GM18907 (cell line): ENCODE results near the gene NHS.

Experiments
- ATAC-seq: cut with Tn5 transposase; IDR thresholded peaks from one replicate; pipeline ENCODE4 v1.9.1; 2021; ENCODE audit warnings: mild to moderate bottlenecking, moderate library complexity; ENCODE audit not compliant: unreplicated experiment

NHS gene

GRCh38 chrX:17707731-17708130 lies 332.7 kb downstream of the NHS start:
- ATAC-seq, result no peak

GRCh38 chrX:17710871-17711301 lies 335.9 kb downstream of the NHS start:
- no peak for ATAC-seq

- no peak for ATAC-seq
These were observed 338.3 kb downstream of the NHS start for GRCh38 chrX:17713288-17713687.

DNA sequence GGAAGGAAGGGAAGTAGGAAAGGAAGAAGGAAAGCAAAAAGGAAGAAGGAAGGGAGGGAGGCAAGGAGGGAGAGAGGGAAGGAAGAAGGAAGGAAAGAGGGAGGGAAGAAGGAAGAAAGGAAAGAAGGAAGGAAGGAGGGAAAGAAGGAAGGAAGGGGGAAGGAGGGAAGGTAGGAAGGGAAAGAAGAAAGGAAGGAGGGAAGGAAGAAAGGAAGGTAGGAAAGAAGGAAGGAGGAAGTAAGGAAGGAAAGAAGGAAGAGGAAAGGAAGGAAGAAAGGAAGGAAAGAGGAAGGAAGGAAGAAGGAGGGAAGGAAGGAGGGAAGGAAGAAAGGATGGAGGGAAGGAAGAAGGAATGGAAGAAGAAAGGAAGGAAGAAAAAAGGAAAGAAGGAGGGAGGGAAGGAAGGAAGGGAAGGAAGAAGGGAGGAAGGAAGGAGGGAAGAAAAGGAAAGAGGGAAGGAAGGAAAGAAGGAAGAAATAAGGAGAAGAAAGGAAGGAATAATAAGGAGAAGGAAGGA lies 343.7 kb downstream of the NHS start:
- ATAC-seq, result no peak

DNA sequence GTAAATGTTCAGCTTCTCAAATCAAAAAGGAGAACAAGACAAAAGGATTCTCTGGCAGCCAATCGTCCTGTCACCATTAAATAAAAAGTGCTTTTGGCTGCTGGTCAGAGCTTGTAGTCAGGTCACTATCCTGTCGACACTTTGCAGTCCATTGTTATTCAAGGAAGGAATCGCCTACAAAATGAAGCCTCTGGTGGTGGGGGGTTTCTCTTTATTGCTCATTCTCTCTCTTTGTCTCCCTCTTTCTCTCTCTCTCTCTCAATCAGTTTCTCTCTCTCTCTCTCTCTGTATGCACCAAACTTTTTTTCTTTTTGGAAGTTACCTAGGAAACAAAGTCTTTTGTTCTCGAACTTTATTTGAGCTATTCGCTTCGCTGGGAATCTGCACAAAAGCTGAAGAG lies 344.7 kb downstream of the NHS start:
- no peak for ATAC-seq

- ATAC-seq, result no peak
These were observed 346.7 kb downstream of the NHS start for GRCh38 chrX:17721715-17722114.

GRCh38 chrX:17725181-17725580 lies 350.2 kb downstream of the NHS start:
- no peak for ATAC-seq

DNA sequence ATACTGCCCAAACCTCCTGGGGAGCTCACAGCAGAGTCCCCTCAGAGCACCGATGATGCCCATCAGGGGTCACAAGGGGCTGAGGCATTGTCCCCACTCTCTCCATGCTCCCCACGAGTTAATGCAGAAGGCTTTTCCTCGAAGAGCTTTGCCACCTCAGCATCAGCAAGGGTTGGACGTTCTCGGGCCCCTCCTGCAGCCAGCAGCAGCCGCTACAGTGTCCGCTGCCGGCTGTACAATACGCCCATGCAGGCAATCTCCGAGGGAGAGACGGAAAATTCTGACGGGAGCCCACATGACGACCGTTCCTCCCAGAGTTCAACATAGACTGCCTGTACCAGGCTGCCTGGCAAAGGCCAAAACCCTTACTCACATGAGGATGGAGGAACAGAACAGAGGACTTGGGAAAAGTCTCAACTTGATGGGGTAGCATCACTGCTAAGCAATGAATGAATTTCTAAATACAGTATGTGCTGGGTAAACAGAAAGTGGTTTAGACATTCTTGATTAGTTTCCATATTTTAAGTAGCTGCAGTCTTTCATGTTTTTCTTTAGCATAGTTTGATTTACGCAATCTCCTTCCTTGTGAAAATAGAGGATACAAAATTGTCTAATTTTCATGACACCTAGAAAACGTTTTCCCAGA lies 357.3 kb downstream of the NHS start:
- no peak for ATAC-seq

- no peak for ATAC-seq
These were observed 360.4 kb downstream of the NHS start for GRCh38 chrX:17735406-17735805.

GRCh38 chrX:17736478-17736855 lies 361.5 kb downstream of the NHS start:
- ATAC-seq, result peak; percentile 1

- ATAC-seq, result peak; percentile 73
These were observed 362.1 kb downstream of the NHS start, which contains the start of gene SCML1 for GRCh38 chrX:17736856-17737709. Gene SCML1, plus strand, starts transcription at chrX:17737493. Its CDS starts 6,694 bp downstream, at chrX:17744187.

DNA sequence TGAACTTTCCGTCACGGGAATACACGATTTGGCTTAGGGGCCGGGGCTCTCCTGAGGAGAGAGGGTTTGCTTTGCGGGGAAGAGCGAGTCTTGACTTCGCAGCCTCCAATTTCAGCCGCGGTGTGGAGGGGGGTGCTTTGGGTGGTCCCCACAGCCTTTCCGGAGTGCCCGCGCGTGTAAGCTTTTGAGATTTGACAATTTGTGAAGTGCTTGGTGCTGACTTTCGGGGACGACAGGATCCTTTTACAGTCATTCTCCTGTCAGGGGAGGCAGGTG lies 362.6 kb downstream of the NHS start:
- peak; percentile 2 for ATAC-seq

DNA sequence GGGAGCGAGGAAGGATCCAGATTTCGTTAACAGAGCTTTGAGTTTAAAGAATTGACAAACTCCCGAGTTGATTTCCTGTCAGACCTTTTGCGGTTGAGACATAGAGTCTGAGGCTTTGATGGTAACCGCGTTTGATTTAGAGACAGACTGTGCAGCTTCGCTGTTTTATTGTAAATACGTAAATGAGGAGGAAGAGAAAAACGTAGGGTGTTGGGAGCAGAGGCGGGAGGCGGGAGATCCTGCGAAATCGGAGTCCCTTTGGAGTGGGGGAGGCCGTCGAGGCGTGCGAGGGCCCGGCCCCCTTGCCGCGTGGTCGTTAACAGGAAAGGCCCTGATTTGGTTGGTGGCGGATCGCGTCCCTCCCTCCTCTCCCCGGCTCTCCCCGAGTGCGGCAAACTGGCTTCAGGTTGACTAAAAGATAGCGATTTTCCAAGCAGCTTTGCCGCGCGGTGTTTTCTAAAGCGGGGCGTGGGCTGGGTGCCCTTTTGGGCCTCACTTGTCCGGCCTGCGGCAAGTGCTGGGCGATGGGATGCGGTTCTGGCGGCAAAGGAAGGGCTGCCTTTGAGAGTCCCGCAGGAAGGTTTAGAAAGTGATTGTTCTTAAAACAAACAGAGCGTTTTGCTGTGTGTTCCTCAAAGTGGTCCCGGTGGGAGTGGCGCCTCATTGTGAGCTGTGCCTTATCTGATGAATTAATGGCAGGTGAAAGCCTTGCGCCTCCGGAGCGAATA lies 363.1 kb downstream of the NHS start:
- no peak for ATAC-seq

DNA sequence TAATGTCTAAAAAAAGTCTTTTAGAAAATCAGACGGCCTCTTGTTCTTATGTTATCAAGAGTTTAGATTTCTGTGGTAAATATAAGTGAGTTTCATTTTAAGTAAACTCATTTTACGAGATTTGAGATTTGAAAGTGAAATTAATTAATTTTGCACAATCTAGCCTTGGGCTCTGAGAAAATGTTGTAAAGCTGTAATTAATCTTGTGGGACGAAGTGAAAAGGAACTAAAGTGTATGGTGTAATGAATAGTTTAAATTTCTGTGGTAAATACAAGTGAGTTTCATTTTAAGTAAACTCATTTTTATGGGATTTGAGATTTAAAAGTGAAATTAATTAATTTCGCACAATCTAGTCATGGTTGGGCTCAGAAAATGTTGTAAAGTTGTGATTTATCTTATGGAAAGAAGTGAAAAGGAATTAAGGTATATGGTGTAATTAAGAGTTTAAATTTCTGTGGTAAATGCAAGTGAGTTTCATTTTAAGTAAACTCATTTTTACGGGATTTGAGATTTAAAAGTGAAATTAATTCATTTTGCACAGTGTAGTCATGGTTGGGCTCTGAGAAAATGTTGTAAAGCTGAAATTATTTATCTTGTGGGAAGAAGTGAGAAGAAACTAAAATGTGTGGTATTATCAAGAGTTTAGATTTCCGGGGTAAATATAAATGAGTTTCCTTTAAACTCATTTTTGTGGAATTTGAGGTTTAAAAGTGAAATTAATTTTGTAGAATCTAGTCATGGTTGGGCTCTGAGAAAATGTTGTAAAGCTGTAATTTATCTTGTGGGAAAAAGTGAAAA lies 363.9 kb downstream of the NHS start:
- ATAC-seq, result no peak

- ATAC-seq, result no peak
These were observed 365.4 kb downstream of the NHS start for GRCh38 chrX:17740137-17741122.

- no peak for ATAC-seq
These were observed 366.1 kb downstream of the NHS start for GRCh38 chrX:17741123-17741511.

GRCh38 chrX:17743913-17744312 lies 368.9 kb downstream of the NHS start:
- no peak for ATAC-seq

- ATAC-seq, result no peak
These were observed 370.0 kb downstream of the NHS start for GRCh38 chrX:17744896-17745523.

GRCh38 chrX:17747692-17748091 lies 372.7 kb downstream of the NHS start:
- ATAC-seq, result no peak
